Stimulated activated CD4-positive, alpha-beta T cell treated with anti-CD3 and anti-CD28 coated beads, Interleukin-12 subunit alpha, Interleukin-12 subunit beta, amount 100 ng/mL, for 48 hours (primary cell): Measurements from ENCODE around the gene CACNA2D3.
"Not testable (repeated sequence)": the region's sequence is repeated elsewhere in the genome, so short reads cannot be mapped to it uniquely, and the experiment has no call there.

ENCODE experiments used
- DNase-seq, 3 donors: peaks; one replicate each; pipeline ENCODE4 v3.0.0-alpha.2; 2020; ENCODE audit warnings: low read depth in 2 of 3, low spot score in 1 of 3

Gene CACNA2D3

DNA sequence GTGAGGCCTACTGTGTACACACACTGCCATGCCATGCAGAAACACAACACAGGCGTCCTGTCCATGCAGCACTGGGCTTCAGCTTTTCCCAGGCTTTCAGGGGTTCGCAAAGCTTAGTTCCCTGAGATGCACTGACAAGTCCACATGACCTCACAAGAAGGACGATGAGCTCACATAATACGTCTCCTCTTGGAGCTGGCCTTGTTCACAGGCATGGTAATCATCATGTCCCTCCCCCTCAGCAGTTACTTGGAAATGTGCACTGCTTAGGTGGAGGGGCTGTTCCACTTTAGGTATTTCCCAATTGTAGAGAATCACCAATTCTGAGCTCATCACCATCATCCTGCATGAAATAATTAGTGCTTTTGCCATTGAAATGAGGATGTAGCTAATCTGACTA is 496.7 kb downstream of the CACNA2D3 start:
- no peak for DNase-seq

DNA sequence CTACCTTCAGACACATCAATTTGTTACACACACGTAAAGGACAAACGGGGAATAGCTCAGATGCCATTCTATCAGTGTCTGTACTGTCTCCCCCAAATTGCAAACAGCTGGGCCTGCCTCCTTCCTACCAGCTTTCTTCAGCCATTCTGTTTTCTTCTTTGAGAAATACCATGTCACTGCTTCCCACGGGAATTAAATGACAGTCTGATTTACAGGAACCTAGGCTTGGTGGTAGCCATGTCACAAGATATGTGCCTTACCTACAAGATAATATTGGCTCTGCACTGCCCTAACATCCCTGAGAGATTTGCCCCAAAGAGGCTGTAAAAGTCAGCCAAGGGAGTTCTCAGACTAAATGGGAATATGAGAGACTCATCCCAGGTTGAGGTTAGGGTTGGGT is 497.2 kb downstream of the CACNA2D3 start:
- DNase-seq = no peak

GRCh38 chr3:54621184-54621583 is 498.8 kb downstream of the CACNA2D3 start:
- DNase-seq = no peak

DNA sequence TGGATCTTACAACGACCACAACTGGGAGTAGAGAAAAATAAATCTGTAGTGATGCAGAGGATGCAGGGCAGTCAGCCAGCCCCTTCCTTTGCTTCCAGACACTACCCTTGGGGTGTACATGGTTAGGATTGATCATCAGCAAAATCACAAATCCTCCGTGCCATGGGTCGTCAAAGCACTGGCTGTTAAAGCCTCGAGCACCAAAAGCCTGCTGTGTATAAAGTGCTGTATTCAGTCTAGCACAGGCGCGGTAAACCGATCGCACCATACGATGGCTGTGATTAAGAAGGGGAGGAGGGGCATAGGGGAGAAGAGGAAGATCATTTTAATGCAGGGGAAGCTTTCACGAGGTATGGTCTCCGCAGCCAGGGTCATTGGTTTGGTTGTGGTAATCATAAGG is 500.3 kb downstream of the CACNA2D3 start:
- DNase-seq = no peak

DNA sequence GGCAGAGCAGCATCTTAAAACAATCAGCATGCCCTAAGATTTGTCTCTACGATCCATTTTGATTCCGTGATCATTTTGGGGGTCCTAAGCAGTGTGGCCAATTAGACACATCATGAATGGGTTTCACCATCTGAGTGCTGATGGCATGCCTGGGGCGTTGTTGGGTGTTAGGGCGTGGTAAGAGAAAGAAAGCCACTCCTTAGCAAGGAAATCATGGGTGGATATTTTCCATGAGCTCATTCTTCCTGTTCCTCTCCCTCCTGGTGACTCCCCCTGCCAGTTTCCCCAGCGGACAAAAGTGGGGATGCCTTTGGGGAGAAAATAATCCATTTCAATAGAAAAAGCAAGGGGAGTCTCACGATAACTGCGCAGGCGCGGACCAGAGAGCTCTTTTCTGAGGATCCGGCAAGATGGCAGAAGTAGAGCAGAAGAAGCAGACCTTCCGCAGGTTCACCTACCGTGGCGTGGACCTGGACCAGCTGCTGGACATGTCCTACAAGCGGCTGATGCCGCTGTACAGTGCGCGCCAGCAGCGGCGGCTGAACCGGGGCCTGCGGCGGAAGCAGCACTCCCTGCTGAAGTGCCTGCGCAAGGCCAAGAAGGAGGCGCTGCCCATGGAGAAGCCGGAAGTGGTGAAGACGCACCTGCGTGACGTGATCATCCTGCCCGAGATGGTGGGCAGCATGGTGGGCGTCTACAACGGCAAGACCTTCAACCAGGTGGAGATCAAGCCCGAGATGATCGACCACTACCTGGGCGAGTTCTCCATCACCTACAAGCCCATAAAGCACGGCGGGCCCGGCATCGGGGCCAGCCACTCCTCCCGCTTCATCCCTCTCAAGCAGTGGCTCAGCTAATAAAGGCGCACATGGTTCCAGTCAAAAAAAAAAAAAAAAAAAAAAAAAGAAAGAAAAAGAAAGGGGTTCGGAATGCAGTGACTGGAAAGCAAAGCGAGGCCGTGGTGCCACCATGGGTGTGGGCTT is 503.7 kb downstream of the CACNA2D3 start:
- no peak for DNase-seq

- DNase-seq = no peak
These were observed 506.6 kb downstream of the CACNA2D3 start for GRCh38 chr3:54628888-54629441.

DNA sequence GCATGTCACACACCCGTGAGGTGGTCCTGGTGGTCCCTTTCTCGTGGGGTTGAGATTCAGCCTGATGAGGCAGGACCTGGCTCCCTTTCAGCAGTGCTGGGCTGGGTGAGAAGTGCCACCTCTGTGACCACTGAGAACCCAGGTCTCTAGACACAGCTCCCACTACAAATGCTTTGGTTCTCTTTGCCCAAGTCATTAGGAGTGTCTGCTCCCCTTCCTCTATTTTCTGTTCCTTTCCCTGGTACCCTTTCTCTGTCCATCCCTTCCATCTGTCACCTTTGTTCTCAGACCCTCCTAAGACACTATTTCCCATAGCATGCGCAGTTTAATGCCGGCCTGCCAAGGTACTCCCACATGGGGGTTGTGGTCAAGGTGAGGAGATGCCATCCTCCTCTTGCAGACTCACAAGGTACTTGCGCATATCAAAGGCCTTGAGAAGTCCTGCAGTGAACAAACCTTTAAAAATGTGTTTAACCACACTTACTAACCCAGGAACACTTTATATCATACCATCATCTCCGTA is 507.8 kb downstream of the CACNA2D3 start:
- DNase-seq = no peak

- not testable (repeated sequence) for DNase-seq
These were observed 508.6 kb downstream of the CACNA2D3 start for GRCh38 chr3:54631001-54631400.

DNA sequence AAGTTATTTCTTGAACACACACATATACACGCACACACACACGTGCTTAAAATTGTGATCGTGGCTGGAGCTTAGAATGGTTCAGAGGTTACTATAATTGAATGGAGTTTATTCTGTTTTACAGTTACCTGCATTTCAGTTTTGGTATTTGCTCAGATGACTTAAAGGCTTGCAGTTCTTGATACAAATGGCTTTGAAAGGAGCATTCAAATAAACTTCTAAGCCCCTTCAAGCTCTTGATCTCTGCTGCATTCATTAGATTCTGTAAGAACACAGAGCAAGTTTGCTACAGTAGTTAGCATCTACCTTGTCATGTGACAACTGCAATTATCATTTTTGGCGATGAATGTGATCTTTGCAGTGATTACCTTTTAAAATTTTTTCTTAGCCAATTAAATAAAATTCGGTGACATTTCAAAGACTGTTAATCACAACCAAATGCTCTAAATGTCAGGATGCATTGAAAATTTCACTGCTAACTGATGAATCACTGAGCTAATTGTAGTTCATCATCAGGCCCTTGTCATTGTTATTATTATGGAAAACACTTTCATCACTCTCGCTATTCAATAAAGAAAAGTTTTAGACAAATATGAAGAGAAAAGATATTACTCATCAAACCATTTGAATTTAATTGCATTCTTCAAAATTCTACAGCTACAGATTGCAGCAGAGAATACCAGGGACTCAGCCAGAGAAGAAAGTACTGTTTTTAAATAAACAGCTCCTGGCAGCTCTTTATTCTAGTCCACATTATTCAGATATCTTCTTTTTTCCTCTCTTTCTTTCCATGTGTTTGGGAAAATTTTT is 509.4 kb downstream of the CACNA2D3 start:
- DNase-seq = no peak

DNA sequence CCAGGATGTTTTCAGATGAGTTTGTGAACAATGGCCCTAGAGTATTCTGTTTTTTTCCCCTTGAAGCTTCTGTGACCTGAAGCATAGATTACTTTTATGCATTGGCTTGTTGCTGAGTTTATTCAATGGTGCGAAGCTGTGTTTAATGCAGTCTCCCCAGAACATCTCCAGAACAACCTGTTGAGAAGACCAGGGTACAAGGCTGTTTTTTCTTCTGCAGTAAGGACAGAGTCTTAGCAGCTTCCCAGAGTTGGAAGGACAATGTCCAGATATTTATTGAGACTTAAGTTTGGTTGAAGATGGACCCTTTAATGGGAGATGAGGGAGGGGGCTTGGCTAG is 509.9 kb downstream of the CACNA2D3 start:
- DNase-seq = no peak

DNA sequence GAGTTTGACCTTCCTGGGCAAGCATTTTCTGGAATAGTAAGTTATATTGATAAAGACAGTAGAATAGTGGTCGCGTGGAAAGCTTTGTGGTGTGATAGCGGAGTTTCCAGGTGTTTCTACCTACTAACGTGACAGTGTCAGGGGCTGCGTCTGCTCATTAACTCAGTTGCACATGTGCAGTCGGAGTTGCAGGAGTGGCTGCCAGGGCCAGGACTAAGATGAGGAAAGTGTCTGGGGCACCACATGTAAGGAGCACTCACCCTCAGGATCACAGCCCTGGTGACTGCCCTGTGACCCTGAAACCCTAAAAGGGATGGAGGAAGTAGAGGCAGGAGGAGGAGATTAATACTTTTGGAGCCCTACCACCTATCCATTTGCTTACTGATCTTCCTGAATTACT is 510.5 kb downstream of the CACNA2D3 start:
- DNase-seq = no peak

GRCh38 chr3:54633444-54634121 is 511.2 kb downstream of the CACNA2D3 start:
- no peak for DNase-seq

DNA sequence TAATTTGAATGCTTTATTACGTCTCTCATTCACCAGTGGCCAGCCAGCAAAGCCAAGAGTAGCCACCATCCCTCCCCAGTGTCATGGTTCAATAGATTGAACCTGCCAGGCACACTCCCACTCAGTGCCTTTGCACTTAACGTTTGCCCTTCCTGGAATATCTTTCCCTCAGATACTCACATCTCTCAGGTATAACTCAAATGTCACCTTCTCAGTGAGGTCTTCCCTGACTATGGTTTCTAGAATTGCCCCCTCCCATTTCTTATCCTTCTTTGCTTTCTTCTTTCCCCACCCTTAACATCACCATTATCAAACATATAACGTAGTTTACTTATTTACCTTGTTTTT is 511.7 kb downstream of the CACNA2D3 start:
- DNase-seq = no peak

- DNase-seq = not testable (repeated sequence)
These were observed 517.5 kb downstream of the CACNA2D3 start for GRCh38 chr3:54639790-54640372.

DNA sequence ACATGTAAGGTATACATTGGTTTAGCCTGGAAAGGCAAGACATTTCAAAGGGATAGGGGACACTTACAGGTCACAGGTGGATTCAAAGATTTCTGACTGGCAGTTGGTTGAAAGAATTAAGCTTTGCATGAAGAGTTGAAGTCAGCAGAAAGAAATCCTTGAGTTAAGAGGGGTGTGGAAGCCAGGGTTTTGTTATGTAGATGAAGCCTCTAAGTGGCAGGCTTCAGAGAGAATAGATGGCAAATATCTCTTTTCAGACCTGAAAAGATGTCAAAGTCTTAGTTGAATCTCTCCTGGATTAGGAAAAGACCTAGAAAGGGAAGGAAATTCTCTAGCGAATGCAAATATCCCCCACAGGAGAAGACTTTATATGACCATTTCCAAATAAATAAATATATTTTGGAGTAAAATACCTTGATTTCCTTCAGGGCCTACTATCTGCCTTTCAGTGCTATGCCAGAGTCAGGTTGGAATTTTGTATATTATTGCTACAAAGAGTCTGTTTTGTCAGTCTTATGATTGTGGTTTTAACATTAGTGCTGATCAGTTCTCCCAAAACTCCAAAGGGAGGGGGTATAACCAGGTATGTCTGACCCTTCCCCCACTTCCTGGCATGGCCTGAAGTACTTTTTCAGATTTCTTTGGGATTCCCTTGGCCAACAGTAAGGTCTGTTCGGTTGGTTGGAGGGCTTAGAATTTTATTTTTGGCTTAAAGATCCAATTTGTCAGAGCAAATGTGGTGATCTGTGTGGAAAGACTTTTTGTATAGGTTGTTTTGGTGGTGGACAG is 519.1 kb downstream of the CACNA2D3 start:
- DNase-seq = no peak

- DNase-seq = no peak
These were observed 519.8 kb downstream of the CACNA2D3 start for GRCh38 chr3:54642147-54642546.

DNA sequence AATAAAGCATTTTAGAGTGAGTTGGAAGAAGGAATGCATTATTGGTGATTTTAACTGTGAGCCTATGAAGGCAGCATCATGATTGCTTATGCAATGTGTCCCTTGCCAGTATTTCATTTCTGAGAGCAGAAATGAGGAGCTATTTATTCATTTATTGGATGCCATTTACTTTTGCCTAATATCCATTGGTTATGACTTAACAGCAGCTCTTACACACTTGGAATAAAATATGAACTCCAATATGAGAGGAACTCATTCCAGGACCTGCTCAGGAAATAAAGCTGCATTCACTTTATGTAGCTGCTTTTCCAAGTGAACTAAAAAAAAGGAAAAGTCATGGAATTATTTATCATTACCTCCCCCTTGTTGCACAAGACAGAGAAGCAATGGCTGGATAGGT is 525.4 kb downstream of the CACNA2D3 start:
- no peak for DNase-seq

GRCh38 chr3:54649551-54649950 is 527.2 kb downstream of the CACNA2D3 start:
- DNase-seq = no peak

GRCh38 chr3:54653456-54654195 is 531.3 kb downstream of the CACNA2D3 start:
- DNase-seq = no peak
